ENCODE data around the gene ADAMTS8. TPM values are rescaled to one million over a fixed set of nuclear protein-coding genes. Genes with fewer than 3 reads are reported as not detected.

Gene ADAMTS8
- total RNA-seq, 2 donors from 2014 or later = 2.5 to 7.8 TPM

DNA sequence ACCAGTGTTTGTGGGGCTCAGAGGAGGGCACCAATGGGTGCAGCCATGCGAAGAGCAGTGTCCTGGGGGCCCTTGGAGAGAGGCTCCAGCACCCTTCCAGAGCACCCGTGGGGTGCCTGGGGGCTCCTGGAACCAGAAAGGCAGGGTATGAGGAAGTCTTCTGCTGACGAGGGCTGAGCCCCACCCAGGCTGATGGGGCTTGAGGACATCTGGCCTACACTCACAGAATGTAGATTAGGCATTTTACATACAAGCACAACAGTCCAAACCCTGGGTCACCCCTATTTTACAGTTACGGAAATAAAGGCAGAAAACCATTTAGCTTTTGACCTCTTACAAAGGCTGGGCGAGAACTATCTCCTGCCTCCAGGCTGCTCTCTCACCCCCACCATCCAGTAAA, 47.6 kb downstream of the ADAMTS8 start:
- DNase-seq (ENCODE audit: low spot score) = no peak
- no peaks in the 10 kb centered on the region for H3K9me3 ChIP-seq
- H3K36me3 ChIP-seq = no peaks in the 10 kb centered on the region
- no peak overlapping the region for H3K4me3 ChIP-seq
- H3K4me1 ChIP-seq = peaks cover 0 to 8% of the 10 kb centered on the region in 2 donors
- no peaks in the 10 kb centered on the region for H3K27me3 ChIP-seq
- H3K27ac ChIP-seq = peak overlapping the region in 1 of 2 donors; percentile 38
- TF ChIP-seq, protein P1, sequence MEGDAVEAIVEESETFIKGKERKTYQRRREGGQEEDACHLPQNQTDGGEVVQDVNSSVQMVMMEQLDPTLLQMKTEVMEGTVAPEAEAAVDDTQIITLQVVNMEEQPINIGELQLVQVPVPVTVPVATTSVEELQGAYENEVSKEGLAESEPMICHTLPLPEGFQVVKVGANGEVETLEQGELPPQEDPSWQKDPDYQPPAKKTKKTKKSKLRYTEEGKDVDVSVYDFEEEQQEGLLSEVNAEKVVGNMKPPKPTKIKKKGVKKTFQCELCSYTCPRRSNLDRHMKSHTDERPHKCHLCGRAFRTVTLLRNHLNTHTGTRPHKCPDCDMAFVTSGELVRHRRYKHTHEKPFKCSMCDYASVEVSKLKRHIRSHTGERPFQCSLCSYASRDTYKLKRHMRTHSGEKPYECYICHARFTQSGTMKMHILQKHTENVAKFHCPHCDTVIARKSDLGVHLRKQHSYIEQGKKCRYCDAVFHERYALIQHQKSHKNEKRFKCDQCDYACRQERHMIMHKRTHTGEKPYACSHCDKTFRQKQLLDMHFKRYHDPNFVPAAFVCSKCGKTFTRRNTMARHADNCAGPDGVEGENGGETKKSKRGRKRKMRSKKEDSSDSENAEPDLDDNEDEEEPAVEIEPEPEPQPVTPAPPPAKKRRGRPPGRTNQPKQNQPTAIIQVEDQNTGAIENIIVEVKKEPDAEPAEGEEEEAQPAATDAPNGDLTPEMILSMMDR (IDR thresholded peaks at IDR 0.05) = no peak

DNA sequence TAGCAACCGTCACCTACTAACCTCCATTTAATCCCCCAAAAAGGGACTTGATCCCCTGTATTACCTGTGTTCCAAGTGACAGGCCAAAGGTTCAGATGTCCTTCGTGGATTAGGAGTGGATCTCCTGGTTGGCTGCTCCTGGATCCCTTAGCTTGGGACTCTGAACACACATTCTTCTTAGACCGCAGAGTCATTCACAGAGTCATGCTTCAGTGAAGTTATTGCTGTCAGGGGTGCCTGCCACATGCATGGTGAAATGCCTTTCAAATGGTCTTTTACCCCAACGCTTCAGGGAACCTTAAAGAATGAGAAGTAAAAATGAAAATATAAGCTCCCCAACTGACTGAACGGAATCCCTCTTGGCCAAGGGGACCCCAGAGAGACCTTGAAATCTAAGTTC, 49.1 kb downstream of the ADAMTS8 start:
- Histone ChIP-seq H3K9me3 (no peaks in the 10 kb centered on the region), H3K4me1 (peaks cover 0 to 8% of the 10 kb centered on the region in 2 donors), H3K4me3 (no peak overlapping the region), H3K36me3 (no peaks in the 10 kb centered on the region), H3K27me3 (no peaks in the 10 kb centered on the region), H3K27ac (no peak overlapping the region)
- TF ChIP-seq, protein P1 (IDR thresholded peaks at IDR 0.05) = no peak
- DNase-seq (ENCODE audit: low spot score) = no peak

DNA sequence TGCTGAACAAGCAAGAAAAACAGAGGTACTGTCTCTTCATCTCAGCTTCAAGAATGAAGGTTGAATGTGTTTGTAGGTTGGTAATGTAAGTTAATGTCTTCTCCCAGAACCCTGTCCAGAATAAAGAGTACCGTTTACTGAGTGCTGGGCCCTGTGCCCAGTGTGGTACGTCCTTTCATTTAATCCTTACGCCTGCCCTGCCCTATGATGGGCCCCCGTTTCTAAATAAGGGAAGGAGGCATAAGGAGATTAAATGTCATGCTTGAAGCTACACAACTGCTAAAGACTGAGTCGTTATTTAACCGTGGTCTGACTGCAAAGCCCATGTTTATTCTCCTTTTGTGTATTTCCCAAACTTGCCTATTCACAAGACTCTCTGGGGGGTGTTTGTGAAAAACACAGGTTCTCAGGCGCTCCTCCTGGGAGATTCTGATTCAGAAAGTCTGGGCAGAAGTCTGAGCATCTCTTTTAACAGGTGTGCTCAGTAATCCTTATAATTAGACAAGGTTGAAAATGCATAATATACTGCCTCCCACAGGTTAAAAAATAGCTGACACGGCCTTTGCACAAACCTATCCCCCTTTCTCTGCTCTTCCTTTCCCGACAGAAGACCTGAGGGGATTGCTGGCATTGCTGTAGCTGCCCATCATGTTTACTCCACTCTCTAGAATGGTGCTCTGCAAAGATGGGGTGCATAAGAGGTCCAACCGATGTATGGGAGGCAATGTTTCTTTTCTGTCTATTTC, 57.4 kb downstream of the ADAMTS8 start:
- no peak for DNase-seq (ENCODE audit: low spot score)
- no peak overlapping the region for H3K27ac ChIP-seq
- TF ChIP-seq, protein P1 (IDR thresholded peaks at IDR 0.05) = no peak
- H3K4me1 ChIP-seq = no peaks in the 10 kb centered on the region
- no peaks in the 10 kb centered on the region for H3K36me3 ChIP-seq
- H3K4me3 ChIP-seq = no peak overlapping the region
- no peaks in the 10 kb centered on the region for H3K27me3 ChIP-seq
- no peaks in the 10 kb centered on the region for H3K9me3 ChIP-seq

DNA sequence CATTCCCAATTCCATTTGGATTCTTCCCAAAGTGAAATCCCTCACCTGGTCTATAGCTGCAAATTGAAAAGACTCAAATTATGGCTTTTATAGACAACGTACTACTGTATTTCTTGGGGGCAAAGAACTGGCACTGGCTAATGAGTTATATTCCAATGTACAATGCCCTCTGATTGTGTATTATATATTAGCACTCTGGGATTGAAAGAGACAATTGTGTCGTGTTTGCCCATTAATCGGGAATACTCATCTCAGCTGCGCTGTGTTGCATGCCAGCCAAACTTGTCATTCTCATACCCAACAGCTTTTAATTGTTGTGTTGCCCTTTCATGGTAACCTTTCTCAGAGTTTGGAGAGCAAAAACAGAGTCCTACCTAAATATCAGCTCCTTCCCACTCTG, 58.7 kb downstream of the ADAMTS8 start:
- Histone ChIP-seq H3K36me3 (no peaks in the 10 kb centered on the region), H3K4me1 (no peaks in the 10 kb centered on the region), H3K9me3 (no peaks in the 10 kb centered on the region), H3K4me3 (no peak overlapping the region), H3K27ac (peak overlapping the region; percentile 0 to 76), H3K27me3 (no peaks in the 10 kb centered on the region)
- TF ChIP-seq, protein P1 (IDR thresholded peaks at IDR 0.05) = no peak
- DNase-seq (ENCODE audit: low spot score) = no peak

DNA sequence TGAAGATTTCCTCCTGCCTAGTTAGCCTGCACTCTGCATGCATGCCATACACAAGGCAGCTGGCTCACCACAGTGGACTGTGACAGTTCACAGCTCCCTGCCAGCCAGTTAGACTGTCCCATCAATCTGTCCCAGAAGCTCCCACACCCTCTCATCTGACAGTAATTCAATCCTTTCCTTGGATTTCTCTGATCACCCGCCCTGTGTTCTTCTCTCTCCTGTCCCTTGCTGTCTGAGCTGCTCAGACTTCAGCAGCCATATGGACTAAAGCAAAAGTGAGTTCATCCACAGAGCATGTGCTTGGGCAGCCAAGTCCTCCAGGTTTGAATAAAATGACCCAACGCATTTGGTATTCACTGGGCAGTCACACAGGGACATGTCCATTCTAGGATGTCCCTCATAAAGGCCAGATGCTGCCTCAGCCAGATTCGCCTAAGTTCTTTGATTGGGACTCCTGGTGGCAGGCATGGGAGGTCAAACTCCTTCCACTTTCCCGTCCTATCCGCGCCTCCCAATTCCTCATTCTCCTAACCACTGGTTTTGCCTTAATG, 59.2 kb downstream of the ADAMTS8 start:
- TF ChIP-seq, protein P1 (IDR thresholded peaks at IDR 0.05) = no peak
- H3K4me3 ChIP-seq = no peak overlapping the region
- peak overlapping the region; percentile 0 to 76 for H3K27ac ChIP-seq
- no peaks in the 10 kb centered on the region for H3K27me3 ChIP-seq
- no peaks in the 10 kb centered on the region for H3K36me3 ChIP-seq
- no peaks in the 10 kb centered on the region for H3K9me3 ChIP-seq
- no peaks in the 10 kb centered on the region for H3K4me1 ChIP-seq
- no peak for DNase-seq (ENCODE audit: low spot score)

Measured in right atrium auricular region (tissue), 2 donors.